GM18868 (cell line): ENCODE results near the gene ADGRG7.
"Not testable (repeated sequence)": the region's sequence is repeated elsewhere in the genome, so short reads cannot be mapped to it uniquely, and the experiment has no call there.

Experiments
- ATAC-seq: cut with Tn5 transposase; IDR thresholded peaks from one replicate; pipeline ENCODE4 v1.9.1; 2021; ENCODE audit warnings: mild to moderate bottlenecking, moderate library complexity; ENCODE audit not compliant: unreplicated experiment

ADGRG7 gene

GRCh38 chr3:100609305-100609704 is at the start of gene ADGRG7:
TSS of gene ADGRG7 (plus strand) at chr3:100609601. CDS start at chr3:100609857, 256 bp downstream.
- no peak for ATAC-seq

- ATAC-seq, result no peak
These were observed 49.0 kb upstream of the ADGRG7 start for GRCh38 chr3:100560426-100560825.

- ATAC-seq, result no peak
These were observed 47.8 kb upstream of the ADGRG7 start for GRCh38 chr3:100561459-100562158.

- no peak for ATAC-seq
These were observed 47.1 kb upstream of the ADGRG7 start for GRCh38 chr3:100562224-100562857.

- ATAC-seq, result no peak
These were observed 46.2 kb upstream of the ADGRG7 start for GRCh38 chr3:100563228-100563627.

- no peak for ATAC-seq
These were observed 45.7 kb upstream of the ADGRG7 start for GRCh38 chr3:100563652-100564211.

GRCh38 chr3:100570811-100571210 is 38.6 kb upstream of the ADGRG7 start:
- no peak for ATAC-seq

- ATAC-seq, result no peak
These were observed 34.9 kb upstream of the ADGRG7 start for GRCh38 chr3:100574536-100574935.

GRCh38 chr3:100575704-100576103 is 33.7 kb upstream of the ADGRG7 start:
- no peak for ATAC-seq

- ATAC-seq, result no peak
These were observed 31.9 kb upstream of the ADGRG7 start for GRCh38 chr3:100577382-100578008.

GRCh38 chr3:100578646-100579045 is 30.8 kb upstream of the ADGRG7 start:
- ATAC-seq, result no peak

GRCh38 chr3:100580147-100580546 is 29.3 kb upstream of the ADGRG7 start:
- no peak for ATAC-seq

- no peak for ATAC-seq
These were observed 27.8 kb upstream of the ADGRG7 start for GRCh38 chr3:100581650-100582049.

- not testable (repeated sequence) for ATAC-seq
These were observed 27.2 kb upstream of the ADGRG7 start for GRCh38 chr3:100582157-100582556.

GRCh38 chr3:100584101-100584660 is 25.2 kb upstream of the ADGRG7 start:
- no peak for ATAC-seq

- ATAC-seq, result no peak
These were observed 22.6 kb upstream of the ADGRG7 start for GRCh38 chr3:100586832-100587231.

- ATAC-seq, result no peak
These were observed 21.1 kb upstream of the ADGRG7 start for GRCh38 chr3:100588251-100588650.

GRCh38 chr3:100590114-100590839 is 19.1 kb upstream of the ADGRG7 start:
- ATAC-seq, result peak; percentile 79

GRCh38 chr3:100590840-100591147 is 18.6 kb upstream of the ADGRG7 start:
- no peak for ATAC-seq

- ATAC-seq, result no peak
These were observed 18.0 kb upstream of the ADGRG7 start for GRCh38 chr3:100591411-100591810.
